Tibial artery (tissue), 4 donors: ENCODE data around the gene PAPLN.

Experiments
- DNase-seq, 2 donors: peaks; one replicate each; pipeline ENCODE4 v3.0.0-alpha.2; 2019
- H3K27ac ChIP-seq, 2 donors: fragments of 200-600 bp; sonication (generic) in 1 of 2; 1 replicate in 1 of 2; 2 replicates in 1 of 2; pipeline ENCODE4 v1.5.1; 2018 to 2019; ENCODE audit warnings: mild to moderate bottlenecking in 1 of 2
- H3K27me3 ChIP-seq, 2 donors: fragments of 200-600 bp; sonication (generic) in 1 of 2; one replicate each; pipeline versions ENCODE4 v1.5.1 to v1.6.0; 2016 to 2019
- H3K36me3 ChIP-seq, 3 donors: fragments of 200-600 bp; sonication (generic) in 2 of 3; one replicate each; pipeline ENCODE4 v1.5.1; 2016 to 2019; ENCODE audit warnings: mild to moderate bottlenecking in 2 of 3
- H3K4me1 ChIP-seq, 4 donors: fragments of 200-600 bp; sonication (generic) in 2 of 4; 1 replicate in 3 of 4; 2 replicates in 1 of 4; pipeline ENCODE4 v1.5.1; 2016 to 2019
- H3K4me3 ChIP-seq, 2 donors: fragments of 200-600 bp; sonication (generic) in 1 of 2; 1 replicate in 1 of 2; 2 replicates in 1 of 2; pipeline ENCODE4 v1.5.1; 2018 to 2019; ENCODE audit warnings: mild to moderate bottlenecking in 2 of 2
- H3K9me3 ChIP-seq, 3 donors: fragments of 200-600 bp; sonication (generic) in 1 of 3; one replicate each; pipeline ENCODE4 v1.5.1; 2016 to 2019
- CTCF ChIP-seq, 2 experiments: fragments of 200-600 bp in 1 of 2; fragments of 450-650 bp in 1 of 2; IDR thresholded peaks; one replicate each; pipeline ENCODE4 v1.5.1; 2017 to 2019; ENCODE audit warnings: antibody characterized with exemption in 2 of 2, mild to moderate bottlenecking in 1 of 2, moderate library complexity in 1 of 2
- intact Hi-C: fragments of 100-400 bp; cut with DNase I; formaldehyde crosslinking; loops from one replicate; pipeline ENCODE4 v1.15.0; 2023; ENCODE audit warnings: low total_unique reads

The PAPLN gene

GRCh38 chr14:73323896-73324399, 86.6 kb downstream of the PAPLN start:
- Histone ChIP-seq H3K4me1 (no peaks in the 10 kb centered on the region), H3K4me3 (no peak overlapping the region), H3K27me3 (no peaks in the 10 kb centered on the region), H3K36me3 (peaks cover 0 to 8% (median 0%) of the 10 kb centered on the region in 3 donors), H3K9me3 (no peaks in the 10 kb centered on the region), H3K27ac (no peak overlapping the region)
- intact Hi-C loops, result no loop called here
- DNase-seq, result no peak
- no peak for TF ChIP-seq CTCF (IDR thresholded peaks at IDR 0.05)
